NT2/D1 (cell line): Measurements from ENCODE around the gene NBEAL2.
"Not testable (repeated sequence)": the region's sequence is repeated elsewhere in the genome, so short reads cannot be mapped to it uniquely, and the experiment has no call there.

Source experiments
- DNase-seq: peaks from one replicate; pipeline ENCODE4 v3.0.0-alpha.2; 2011; ENCODE audit warnings: low read depth, low spot score
- H3K27me3 ChIP-seq: 2 replicates; pipeline ENCODE4 v1.6.0; 2011; ENCODE audit warnings: mild to moderate bottlenecking; ENCODE audit not compliant: insufficient read length, insufficient read depth
- H3K36me3 ChIP-seq: 2 replicates; pipeline ENCODE4 v1.6.1; 2011; ENCODE audit warnings: mild to moderate bottlenecking, low read length, mixed read lengths; ENCODE audit not compliant: insufficient read depth, insufficient read length
- H3K4me1 ChIP-seq: 2 replicates; pipeline ENCODE4 v1.5.1; 2011; ENCODE audit not compliant: insufficient read depth, insufficient read length
- H3K4me3 ChIP-seq: 2 replicates; pipeline ENCODE4 v1.5.1; 2011; ENCODE audit warnings: low read depth; ENCODE audit not compliant: insufficient read length
- H3K9ac ChIP-seq: 2 replicates; pipeline ENCODE4 v1.6.0; 2011; ENCODE audit warnings: low read depth; ENCODE audit not compliant: insufficient read length
- H3K9me3 ChIP-seq: 2 replicates; pipeline ENCODE4 v1.5.1; 2011; ENCODE audit warnings: mild to moderate bottlenecking, low read length; ENCODE audit not compliant: insufficient read depth
- SUZ12 ChIP-seq: IDR thresholded peaks from 2 replicates; pipeline ENCODE4 v1.6.1; 2011; ENCODE audit not compliant: insufficient read length, insufficient read depth; ENCODE audit errors: extremely low read depth
- YY1 ChIP-seq: IDR thresholded peaks from 2 replicates; pipeline ENCODE4 v1.6.1; 2011; ENCODE audit not compliant: insufficient read length, insufficient read depth
- ZNF274 ChIP-seq: IDR thresholded peaks from 2 replicates; pipeline ENCODE4 v1.6.1; 2011; ENCODE audit warnings: mild to moderate bottlenecking, low read depth, low read length

The NBEAL2 gene

DNA sequence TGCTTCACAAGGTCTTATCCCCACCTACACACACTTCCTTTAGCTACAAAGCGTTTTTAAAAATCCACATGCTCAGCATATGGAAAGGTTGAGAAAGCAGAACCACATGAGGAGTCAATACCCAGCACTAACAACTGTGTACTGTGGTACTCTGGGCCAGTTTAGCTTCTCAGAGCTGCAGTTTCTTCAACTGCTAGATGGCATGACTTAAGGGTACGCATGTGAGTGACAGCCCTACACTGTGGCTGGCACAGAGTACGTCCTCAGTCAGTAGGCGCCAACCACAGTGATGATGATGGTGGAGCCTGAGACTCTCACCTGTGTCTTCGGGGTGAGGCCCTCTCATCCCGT is 20.3 kb upstream of the NBEAL2 start:
- Histone ChIP-seq H3K4me3 (no peak overlapping the region), H3K9me3 (peaks cover 10% of the 10 kb centered on the region), H3K4me1 (peaks cover 11% of the 10 kb centered on the region), H3K36me3 (peaks cover 37% of the 10 kb centered on the region), H3K27me3 (no peaks in the 10 kb centered on the region), H3K9ac (no peak overlapping the region)
- no peak for DNase-seq
- TF ChIP-seq SUZ12 (no peak), YY1 (no peak), ZNF274 (no peak)

DNA sequence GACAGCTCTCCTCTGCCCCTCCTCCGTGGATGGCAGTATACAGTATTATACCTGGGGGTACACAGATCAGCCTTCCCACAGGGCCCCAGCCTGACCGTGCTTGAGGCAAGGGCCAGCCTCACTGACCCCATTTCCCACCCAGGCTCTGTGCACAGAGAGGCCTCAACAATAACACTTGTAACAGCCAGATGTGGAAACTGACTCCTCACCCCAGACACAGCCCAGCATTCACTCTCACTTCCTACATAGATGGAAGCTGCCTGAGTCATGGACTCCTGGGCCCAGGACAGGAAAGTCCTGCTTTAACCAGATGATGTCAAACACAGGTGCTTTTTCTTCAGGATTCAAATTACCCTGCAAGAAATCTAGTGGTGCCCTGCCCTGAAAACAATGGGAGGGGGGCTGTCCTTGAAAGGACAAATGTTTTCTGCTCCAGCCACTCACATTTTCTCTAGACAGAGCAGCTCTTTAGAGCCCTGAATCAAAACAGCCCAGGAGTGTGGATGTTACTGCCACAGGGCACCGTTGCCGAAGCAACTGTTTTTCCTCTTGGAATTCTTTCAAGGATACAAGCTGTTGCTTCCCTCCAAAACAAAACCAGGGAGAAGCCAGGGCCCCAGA is 19.3 kb upstream of the NBEAL2 start:
- Histone ChIP-seq H3K36me3 (peaks cover 40% of the 10 kb centered on the region), H3K9ac (no peak overlapping the region), H3K4me3 (no peak overlapping the region), H3K27me3 (no peaks in the 10 kb centered on the region), H3K4me1 (peaks cover 11% of the 10 kb centered on the region), H3K9me3 (peaks cover 14% of the 10 kb centered on the region)
- TF ChIP-seq YY1 (no peak), ZNF274 (no peak), SUZ12 (no peak)
- no peak for DNase-seq

DNA sequence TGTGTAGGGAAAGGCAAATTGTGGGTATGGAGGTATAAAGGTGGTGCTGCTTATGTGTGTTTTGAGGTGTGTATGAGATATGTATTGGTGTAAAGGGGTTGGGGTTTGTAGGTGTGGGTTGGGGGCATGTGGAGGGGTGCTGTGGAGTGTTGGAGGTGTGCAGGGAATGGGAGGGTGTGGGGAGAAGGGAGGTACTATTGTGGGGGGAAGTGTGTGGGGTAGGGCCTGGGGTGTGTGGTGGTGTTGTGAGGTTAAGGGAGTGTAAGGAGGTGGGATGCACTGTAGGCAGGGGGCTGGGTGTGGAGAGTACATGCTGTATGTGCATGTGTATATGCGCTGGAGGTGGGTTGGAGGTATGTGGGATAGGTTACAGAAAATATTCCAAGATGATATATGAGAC is 18.6 kb upstream of the NBEAL2 start:
- Histone ChIP-seq H3K9me3 (peaks cover 20% of the 10 kb centered on the region), H3K27me3 (no peaks in the 10 kb centered on the region), H3K36me3 (peaks cover 42% of the 10 kb centered on the region), H3K4me3 (no peak overlapping the region), H3K4me1 (peaks cover 9% of the 10 kb centered on the region), H3K9ac (no peak overlapping the region)
- DNase-seq = no peak
- TF ChIP-seq SUZ12 (no peak), YY1 (no peak), ZNF274 (no peak)

DNA sequence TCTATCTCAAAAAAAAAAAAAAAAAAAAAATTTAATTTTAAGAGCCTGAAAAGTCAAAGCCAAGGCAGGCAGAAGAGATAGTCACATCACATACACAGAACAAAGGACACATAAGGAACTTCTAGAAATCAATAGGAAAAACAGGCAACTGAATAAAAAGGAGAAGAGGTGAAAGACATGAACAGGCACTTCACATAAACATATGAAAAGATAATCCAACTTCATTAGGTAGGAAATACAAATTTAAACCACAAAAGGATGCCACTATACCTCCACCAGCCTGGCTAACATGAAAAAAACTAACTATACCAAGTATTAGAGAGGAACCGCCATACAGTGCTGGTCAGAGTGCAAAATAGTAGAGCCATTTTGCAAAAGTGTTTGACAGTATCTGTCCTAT is 17.0 kb upstream of the NBEAL2 start:
- H3K4me3 ChIP-seq = no peak overlapping the region
- TF ChIP-seq SUZ12 = no peak
- no peak for DNase-seq
- H3K4me1 ChIP-seq = peaks cover 16% of the 10 kb centered on the region
- peaks cover 49% of the 10 kb centered on the region for H3K36me3 ChIP-seq
- peaks cover 22% of the 10 kb centered on the region for H3K9me3 ChIP-seq
- no peak overlapping the region for H3K9ac ChIP-seq
- no peaks in the 10 kb centered on the region for H3K27me3 ChIP-seq

DNA sequence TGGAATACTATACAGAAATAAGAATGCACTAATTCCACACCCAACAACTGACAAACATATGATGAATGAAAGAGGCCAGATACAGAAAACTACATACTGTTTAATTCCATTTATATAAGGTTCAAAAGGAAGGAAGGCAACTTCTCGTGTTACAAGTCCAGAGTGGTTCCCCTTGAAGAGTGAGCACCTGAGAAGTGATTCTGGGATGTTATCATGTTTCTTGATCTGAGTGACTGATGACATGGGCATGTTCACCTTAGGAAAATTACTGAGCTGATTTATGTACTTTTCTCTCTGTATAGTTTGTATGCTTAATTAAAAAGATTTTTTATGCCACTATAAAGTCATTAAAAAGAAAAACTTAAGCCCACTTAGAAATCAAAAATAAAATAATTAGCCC is 16.5 kb upstream of the NBEAL2 start:
- Histone ChIP-seq H3K9me3 (peaks cover 22% of the 10 kb centered on the region), H3K9ac (no peak overlapping the region), H3K27me3 (no peaks in the 10 kb centered on the region), H3K4me1 (peaks cover 16% of the 10 kb centered on the region), H3K36me3 (peaks cover 52% of the 10 kb centered on the region), H3K4me3 (no peak overlapping the region)
- DNase-seq = no peak
- no peak for TF ChIP-seq ZNF274
- no peak for TF ChIP-seq SUZ12
- no peak for TF ChIP-seq YY1

DNA sequence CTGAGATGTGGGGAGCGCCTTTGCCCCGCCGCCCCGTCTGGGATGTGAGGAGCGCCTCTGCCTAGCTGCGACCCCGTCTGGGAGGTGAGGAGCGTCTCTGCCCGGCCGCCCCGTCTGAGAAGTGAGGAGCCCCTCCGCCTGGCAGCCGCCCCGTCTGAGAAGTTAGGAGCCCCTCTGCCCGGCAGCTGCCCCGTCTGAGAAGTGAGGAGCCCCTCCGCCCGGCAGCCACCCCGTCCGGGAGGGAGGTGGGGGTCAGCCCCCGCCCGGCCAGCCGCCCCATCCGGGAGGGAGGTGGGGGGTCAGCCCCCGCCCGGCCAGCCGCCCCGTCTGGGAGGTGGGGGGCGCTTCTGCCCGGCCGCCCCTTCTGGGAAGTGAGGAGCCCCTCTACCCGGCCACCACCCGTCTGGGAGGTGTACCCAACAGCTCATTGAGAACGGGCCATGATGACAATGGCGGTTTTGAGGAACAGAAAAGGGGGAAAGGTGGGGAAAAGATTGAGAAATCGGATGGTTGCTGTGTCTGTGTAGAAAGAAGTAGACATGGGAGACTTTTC is 15.4 kb upstream of the NBEAL2 start:
- H3K27me3 ChIP-seq, H3K4me3 ChIP-seq, H3K9ac ChIP-seq, DNase-seq: not testable (repeated sequence)
- Histone ChIP-seq H3K4me1 (peaks cover 16% of the 10 kb centered on the region), H3K36me3 (peaks cover 53% of the 10 kb centered on the region), H3K9me3 (peaks cover 22% of the 10 kb centered on the region)

DNA sequence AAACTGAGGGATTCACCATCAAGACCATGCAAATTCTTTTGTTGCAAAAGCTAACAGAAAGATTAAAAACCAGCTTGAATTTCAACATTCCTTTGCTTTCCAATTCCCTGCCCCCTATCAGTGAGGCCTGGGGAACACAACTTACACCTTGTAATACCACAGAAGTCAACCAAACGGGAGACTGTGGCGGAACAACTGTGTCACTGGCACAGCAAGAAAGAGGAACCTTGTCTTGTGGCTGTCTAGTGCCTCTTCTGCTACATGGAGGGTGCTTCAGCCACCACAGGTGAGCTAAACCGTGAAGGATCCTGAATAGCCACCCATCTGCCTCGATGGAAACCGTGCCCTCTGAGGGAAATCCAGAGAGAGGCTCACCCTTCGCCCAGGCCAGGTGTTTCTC is 14.3 kb upstream of the NBEAL2 start:
- no peak for DNase-seq
- H3K36me3 ChIP-seq = peaks cover 49% of the 10 kb centered on the region
- H3K27me3 ChIP-seq = no peaks in the 10 kb centered on the region
- peaks cover 13% of the 10 kb centered on the region for H3K4me1 ChIP-seq
- TF ChIP-seq ZNF274 (no peak), SUZ12 (no peak), YY1 (no peak)
- no peak overlapping the region for H3K4me3 ChIP-seq
- no peak overlapping the region for H3K9ac ChIP-seq
- H3K9me3 ChIP-seq = peaks cover 22% of the 10 kb centered on the region
